Keratinocyte (primary cell): ENCODE measurements around the gene PALMD.

Source experiments
- EZH2 ChIP-seq: IDR thresholded peaks from one replicate; pipeline ENCODE4 v1.6.1; 2012; ENCODE audit warnings: inconsistent platforms, mild to moderate bottlenecking, low read length, moderate library complexity
- TF ChIP-seq, protein P1 (sequence below), 3 experiments: IDR thresholded peaks in 1 of 3; conservative IDR thresholded peaks in 1 of 3; optimal IDR thresholded peaks in 1 of 3; 2 replicates in 2 of 3; 3 replicates in 1 of 3; pipeline versions ENCODE3 to v1.5.1; 2011; ENCODE audit warnings: low read length in 3 of 3, mild to moderate bottlenecking in 3 of 3, moderate library complexity in 2 of 3, control low read depth in 1 of 3, inconsistent platforms in 1 of 3; ENCODE audit not compliant: insufficient read depth in 2 of 3; ENCODE audit errors: extremely low read depth in 1 of 3

DNA sequence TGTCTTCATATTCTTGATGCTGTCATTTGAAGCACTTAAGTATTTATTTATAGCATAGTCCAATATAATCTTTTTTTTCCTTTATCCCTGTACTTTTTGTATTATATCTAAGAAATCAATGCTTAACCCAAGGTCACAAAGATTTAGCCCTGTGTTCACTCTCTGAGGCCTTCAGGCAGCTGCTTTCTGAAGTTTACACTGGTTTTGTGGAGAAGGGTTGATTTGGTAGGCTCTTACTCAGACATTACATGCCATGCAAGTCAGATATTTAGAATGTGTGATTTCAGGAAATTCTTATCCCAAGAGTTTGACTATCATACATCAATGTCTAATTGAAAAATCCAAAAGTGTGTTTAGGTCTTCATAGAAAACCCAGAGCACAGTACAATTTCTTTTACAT lies 56.3 kb downstream of the PALMD start:
- TF ChIP-seq, protein P1, sequence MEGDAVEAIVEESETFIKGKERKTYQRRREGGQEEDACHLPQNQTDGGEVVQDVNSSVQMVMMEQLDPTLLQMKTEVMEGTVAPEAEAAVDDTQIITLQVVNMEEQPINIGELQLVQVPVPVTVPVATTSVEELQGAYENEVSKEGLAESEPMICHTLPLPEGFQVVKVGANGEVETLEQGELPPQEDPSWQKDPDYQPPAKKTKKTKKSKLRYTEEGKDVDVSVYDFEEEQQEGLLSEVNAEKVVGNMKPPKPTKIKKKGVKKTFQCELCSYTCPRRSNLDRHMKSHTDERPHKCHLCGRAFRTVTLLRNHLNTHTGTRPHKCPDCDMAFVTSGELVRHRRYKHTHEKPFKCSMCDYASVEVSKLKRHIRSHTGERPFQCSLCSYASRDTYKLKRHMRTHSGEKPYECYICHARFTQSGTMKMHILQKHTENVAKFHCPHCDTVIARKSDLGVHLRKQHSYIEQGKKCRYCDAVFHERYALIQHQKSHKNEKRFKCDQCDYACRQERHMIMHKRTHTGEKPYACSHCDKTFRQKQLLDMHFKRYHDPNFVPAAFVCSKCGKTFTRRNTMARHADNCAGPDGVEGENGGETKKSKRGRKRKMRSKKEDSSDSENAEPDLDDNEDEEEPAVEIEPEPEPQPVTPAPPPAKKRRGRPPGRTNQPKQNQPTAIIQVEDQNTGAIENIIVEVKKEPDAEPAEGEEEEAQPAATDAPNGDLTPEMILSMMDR (optimal IDR thresholded peaks at IDR 0.05 in 1 of 3, IDR thresholded peaks at IDR 0.05 in 1 of 3, conservative IDR thresholded peaks at IDR 0.05 in 1 of 3; ENCODE audit: extremely low read depth in 1 of 3, insufficient read depth in 2 of 3, low read length in 3 of 3): no peak
- TF ChIP-seq EZH2: no peak
